GM18519 (cell line): ENCODE data around the gene ZNF282.

Experiments
- ATAC-seq: cut with Tn5 transposase; IDR thresholded peaks from one replicate; pipeline ENCODE4 v1.9.1; 2021; ENCODE audit warnings: mild to moderate bottlenecking, moderate library complexity; ENCODE audit not compliant: unreplicated experiment, low FRiP score

ZNF282 gene

DNA sequence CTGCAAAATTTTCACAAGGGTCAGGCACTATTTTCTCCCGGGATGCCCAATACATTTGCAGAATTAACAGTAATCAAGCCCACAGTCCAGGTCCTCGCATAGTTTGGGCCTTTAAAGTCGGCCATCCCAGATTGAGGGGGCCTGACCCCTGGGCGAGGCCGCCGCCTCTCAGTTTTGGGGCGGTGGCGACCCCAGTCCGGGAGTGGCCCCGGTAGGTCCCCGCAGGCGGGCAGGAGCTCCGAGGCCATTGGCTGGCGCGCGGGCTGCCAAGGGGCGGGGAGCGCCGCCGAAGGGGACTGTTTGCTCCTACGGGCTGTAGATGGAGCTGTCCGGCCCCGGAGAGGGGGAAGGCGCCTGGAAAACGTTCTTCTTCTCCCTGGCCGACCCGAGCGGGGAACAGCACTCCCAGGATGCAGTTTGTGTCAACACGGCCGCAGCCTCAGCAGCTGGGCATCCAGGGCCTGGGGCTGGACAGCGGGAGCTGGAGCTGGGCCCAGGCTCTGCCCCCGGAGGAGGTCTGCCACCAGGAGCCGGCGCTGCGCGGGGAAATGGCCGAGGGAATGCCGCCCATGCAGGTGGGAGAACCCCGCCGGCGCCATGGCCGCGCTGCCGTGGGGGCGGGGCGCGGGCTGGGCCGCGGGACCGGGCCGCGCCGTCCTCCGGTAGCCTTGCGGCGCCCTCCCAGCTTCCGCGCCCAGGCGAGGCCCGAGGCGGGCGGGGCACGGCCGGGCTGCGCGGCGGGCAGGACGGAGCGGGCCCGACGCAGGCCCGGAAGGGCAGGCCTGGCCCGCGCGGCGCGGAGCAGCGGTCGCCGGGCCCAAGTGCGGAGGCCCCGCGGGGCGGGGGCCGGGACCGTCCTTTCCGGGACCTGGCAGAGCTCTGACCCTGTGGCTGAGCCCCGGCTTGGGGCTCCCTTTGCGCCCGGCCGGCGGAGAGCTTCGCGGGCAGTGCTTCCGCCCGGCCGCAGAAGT lies at the start of gene ZNF282:
Gene ZNF282 (plus strand): TSS at position 367 of the 971 bp plus-strand sequence. CDS start 44 bp downstream, at position 411.
- peak; percentile 82 for ATAC-seq

DNA sequence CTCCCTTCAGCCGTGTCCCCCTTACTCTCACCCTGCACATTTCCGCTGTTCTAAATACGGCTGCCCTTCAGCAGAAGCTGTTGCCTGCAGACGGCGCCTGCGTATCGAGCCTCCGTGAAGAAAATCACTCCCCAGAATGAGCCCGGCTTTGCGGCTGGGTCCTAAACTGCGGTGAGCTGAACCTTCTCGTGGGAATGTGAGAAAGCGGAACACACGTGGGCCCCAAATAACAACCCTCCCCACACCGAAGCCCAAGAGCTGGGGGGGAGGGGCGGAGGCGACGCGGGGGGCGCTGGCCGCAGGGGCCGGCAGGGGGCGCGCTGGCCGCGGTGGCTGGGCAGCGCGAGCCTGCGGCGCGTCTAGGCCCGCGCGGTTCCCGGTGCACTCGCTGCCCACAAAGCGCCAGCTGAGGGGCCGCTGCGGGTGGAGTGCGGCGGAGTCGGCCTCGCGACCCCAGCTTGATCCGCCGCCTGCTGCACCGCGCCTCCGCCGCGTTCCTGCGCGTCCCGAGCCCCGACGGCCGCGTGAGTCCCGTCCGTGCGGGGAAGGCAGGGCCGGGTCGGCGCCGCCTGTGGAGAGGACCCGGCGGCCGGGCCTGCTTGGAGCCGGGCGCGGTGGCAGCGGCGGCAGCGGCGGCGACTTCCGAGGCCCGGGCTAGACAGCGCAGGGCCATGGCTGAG lies 48.1 kb upstream of the ZNF282 start, which contains the start of gene ZNF398:
Gene ZNF398 (plus strand): TSS at position 382 of the 680 bp plus-strand sequence. CDS start 290 bp downstream, at position 672.
- ATAC-seq = peak; percentile 62

- ATAC-seq = peak; percentile 27
Measured at GRCh38 chr7:149147752-149148653, 47.3 kb upstream of the ZNF282 start.

- ATAC-seq = no peak
Measured at GRCh38 chr7:149150981-149151380, 44.4 kb upstream of the ZNF282 start.

DNA sequence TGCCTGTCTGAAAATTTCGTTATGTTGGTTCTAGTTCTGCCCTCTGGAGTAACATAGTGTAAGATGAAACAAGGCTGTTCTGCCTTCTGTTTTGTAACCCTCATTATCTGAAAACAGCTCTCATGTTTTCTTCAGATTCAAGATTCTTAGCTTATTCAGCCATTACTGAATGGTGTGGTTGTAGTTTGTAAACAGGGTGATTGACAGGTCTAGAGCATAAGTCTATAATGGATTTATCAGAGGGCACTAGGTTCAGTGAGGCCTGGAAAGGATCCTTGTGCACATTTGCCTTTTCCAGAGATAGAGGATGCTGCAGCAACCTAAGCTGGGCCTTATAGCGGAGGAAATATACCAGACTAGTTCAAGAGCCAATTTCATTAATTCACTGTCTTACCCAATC lies 42.0 kb upstream of the ZNF282 start:
- ATAC-seq = no peak

DNA sequence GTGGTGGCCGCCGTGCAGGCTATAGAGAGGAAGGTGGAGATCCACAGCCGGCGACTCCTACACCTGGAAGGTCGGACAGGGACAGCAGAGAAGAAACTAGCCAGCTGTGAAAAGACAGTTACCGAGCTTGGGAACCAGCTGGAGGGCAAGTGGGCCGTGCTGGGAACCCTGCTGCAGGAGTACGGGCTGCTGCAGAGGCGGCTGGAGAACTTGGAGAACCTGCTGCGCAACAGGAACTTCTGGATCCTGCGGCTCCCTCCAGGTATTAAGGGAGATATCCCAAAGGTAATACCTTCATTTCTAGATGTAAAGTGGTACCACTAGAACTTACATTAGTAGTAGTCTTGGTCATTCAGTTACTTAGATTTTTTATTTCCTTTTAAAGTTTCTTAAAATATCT lies 41.3 kb upstream of the ZNF282 start:
- no peak for ATAC-seq

GRCh38 chr7:149156898-149157297 lies 38.4 kb upstream of the ZNF282 start:
- no peak for ATAC-seq

DNA sequence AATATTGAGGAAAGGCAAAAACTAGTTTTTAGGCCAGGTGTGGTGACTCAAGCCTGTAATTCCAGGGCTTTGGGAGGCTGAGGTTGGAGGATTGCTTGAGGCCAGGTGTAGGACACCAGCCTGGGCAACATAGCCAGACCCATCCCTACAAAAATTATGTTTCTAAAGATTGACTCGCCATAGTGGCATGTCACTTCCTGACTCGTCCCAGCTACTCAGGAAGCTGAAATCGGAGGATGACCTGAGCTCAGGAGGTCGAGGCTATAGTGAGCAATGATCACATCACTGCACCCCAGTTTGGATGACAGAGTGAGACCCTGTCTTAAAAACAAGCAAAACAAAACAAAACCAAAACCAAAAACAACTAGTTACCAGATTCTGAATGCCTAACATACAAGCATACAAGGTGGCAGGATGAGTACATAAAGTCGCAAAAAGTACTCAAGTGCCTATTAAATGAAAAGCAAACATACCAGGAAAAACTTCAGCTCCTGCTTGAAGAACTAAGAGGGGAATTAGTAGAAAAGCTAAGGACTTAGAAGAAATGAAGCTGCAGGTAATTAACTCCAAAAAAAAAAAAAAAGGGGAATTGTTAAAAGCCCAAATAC lies 34.0 kb upstream of the ZNF282 start:
- no peak for ATAC-seq

DNA sequence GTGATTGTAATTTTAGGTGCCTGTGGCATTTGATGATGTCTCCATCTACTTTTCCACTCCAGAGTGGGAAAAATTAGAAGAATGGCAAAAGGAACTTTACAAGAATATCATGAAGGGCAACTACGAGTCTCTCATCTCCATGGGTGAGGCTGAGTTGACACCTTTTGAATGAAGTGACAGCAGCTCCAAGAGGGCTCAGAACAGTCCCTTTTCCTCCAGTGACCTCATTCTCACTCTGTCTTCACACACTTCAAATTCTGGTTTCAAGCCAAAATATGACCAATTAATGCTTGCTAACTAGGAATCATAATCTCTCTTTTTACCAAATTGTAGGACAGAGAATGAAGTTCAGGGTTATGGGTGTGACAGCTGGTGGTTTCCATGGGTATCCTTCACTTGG lies 29.2 kb upstream of the ZNF282 start:
- ATAC-seq = no peak

GRCh38 chr7:149166630-149167352 lies 28.6 kb upstream of the ZNF282 start:
- no peak for ATAC-seq

GRCh38 chr7:149171892-149172533 lies 23.3 kb upstream of the ZNF282 start:
- no peak for ATAC-seq

DNA sequence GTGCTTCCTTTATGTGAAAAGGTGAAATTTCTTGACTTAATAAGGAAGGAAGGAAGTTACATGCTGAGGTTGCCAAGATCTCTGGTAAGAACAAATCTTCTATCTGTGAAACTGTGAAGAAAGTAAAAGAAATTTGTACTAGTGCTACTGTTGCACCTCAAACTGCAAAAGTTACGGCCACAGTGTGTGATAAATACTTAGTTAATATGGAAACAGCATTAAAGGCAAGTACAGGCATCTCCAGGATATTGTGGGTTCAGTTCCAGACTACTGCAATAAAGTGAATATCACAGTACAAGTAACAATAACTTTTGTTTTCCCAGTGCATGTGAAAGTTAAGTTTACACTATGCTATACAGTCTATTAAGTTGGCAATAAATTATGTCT lies 22.8 kb upstream of the ZNF282 start:
- ATAC-seq = no peak

- ATAC-seq = no peak
Measured at GRCh38 chr7:149175150-149175549, 20.2 kb upstream of the ZNF282 start.

DNA sequence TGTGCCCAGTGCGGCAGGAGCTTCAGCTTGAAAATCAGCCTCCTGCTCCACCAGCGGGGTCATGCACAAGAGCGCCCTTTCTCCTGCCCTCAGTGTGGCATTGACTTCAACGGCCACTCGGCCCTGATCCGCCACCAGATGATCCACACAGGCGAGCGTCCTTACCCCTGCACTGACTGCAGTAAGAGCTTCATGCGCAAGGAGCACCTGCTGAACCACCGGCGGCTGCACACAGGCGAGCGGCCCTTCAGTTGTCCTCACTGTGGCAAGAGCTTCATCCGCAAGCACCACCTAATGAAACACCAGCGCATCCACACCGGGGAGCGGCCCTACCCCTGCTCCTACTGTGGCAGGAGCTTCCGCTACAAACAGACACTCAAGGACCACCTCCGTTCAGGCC lies 16.1 kb upstream of the ZNF282 start:
- no peak for ATAC-seq

DNA sequence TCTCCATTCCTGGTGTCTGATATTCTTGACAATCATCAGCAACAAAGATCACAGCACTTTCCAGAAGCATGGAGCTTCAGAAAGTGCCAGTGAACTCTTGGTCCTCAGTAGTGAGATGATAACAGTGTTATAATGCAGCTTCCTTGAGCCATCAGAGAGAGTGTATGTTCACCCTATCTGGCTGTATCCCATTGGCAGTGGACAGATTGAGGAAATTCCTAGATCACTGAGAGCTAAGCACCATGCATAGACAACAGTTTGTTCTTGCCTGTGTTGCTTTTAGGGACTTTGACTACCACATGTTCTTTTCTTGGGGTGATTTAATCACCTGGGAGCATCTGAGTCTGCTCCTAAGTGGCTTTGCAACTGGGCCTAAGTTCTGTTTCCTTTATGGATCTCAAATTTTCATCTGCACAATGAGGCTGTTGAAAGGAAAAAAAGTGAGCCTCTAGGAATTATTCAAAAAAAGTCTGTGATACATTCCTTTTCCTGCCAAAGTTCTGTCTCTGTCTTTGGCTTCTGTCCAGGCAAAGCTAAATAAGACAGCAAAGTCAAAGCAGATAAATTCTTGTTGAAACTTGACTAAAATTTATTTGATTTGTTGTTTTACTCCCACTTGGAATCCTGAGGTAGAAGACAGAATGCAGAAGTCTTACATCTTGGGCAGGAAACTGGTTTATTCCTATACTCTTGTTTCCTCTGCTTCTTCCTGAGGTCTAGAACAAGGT lies 14.5 kb upstream of the ZNF282 start:
- no peak for ATAC-seq

DNA sequence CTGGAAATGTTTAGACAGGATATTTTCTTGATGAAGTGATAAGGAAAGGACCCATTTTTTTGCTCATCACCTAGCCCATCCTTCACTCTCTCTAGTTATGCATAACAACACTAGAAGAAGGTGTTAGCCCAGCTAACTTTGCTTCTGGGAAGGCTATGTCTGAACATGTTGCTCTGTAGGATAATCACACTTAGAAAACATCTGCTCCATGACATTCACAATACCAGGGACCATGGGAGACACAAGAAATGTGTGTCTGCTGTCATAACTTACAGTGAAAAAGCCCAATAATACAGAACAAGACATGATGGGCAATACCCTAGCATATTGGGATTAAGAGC lies 13.9 kb upstream of the ZNF282 start:
- ATAC-seq = no peak

- no peak for ATAC-seq
Measured at GRCh38 chr7:149184274-149184673, 11.1 kb upstream of the ZNF282 start.

GRCh38 chr7:149188213-149188612 lies 7.1 kb upstream of the ZNF282 start:
- ATAC-seq = no peak
